Measurements from ENCODE around the gene SH3BGRL. TPM values are rescaled to one million over a fixed set of nuclear protein-coding genes. Genes with fewer than 3 reads are reported as not detected.

Gene SH3BGRL
- total RNA-seq, 4 donors from 2014 or later = 136 to 228 (median 179) TPM

DNA sequence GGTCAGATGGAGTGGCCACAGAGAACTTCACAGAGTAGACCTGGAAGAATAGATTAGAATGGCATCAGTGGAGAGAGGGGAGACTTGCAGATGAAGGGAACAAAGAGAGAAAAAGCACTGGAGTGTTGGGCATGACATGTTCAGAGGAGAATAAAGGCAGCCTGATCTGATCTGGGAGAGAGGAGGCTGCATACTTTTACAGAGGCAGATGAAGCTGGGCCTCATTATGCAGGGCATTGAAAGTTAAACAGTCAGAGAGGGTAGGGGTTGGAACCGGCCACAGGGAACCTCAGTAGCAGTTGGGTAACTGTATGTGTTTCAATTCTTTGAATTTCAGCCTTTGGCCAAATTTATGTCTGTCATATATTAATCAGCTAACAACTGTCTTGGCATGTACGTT is 61.2 kb downstream of the SH3BGRL start:
- Histone ChIP-seq H3K27ac (peak overlapping the region in 1 of 2 donors; percentile 68), H3K9me3 (no peaks in the 10 kb centered on the region), H3K36me3 (no peaks in the 10 kb centered on the region), H3K27me3 (no peaks in the 10 kb centered on the region), H3K4me3 (no peak overlapping the region), H3K4me1 (no peaks in the 10 kb centered on the region)
- intact Hi-C loops (cut with DNase I; ENCODE audit: low total_unique reads) = no loop called here
- DNase-seq = no peak
- TF ChIP-seq POLR2A (IDR thresholded peaks at IDR 0.05) = no peak
- TF ChIP-seq, protein P1, sequence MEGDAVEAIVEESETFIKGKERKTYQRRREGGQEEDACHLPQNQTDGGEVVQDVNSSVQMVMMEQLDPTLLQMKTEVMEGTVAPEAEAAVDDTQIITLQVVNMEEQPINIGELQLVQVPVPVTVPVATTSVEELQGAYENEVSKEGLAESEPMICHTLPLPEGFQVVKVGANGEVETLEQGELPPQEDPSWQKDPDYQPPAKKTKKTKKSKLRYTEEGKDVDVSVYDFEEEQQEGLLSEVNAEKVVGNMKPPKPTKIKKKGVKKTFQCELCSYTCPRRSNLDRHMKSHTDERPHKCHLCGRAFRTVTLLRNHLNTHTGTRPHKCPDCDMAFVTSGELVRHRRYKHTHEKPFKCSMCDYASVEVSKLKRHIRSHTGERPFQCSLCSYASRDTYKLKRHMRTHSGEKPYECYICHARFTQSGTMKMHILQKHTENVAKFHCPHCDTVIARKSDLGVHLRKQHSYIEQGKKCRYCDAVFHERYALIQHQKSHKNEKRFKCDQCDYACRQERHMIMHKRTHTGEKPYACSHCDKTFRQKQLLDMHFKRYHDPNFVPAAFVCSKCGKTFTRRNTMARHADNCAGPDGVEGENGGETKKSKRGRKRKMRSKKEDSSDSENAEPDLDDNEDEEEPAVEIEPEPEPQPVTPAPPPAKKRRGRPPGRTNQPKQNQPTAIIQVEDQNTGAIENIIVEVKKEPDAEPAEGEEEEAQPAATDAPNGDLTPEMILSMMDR (IDR thresholded peaks at IDR 0.05) = no peak

DNA sequence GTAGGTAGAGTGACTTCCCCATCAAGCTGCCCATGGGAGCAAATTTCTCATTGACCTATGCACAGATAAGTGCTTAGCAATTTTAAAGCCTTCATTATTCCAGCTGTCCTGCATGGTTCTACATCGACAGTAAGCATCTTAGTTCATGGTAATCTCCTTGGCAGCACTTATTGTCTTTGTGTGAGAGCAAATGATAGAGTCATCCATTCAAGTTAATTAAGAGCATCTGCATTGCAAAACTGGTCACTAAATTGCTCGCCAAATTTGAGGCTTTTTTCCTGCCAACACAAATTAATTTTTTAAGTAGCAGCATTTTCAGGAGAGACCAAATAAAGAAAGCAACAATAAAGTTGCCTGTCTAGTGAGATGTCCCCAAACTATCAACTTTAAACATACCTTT is 76.7 kb downstream of the SH3BGRL start:
- no peak for TF ChIP-seq POLR2A (IDR thresholded peaks at IDR 0.05)
- TF ChIP-seq, protein P1 (IDR thresholded peaks at IDR 0.05) = no peak
- DNase-seq = no peak
- intact Hi-C loops (cut with DNase I; ENCODE audit: low total_unique reads) = no loop called here
- no peaks in the 10 kb centered on the region for H3K9me3 ChIP-seq
- H3K4me1 ChIP-seq = no peaks in the 10 kb centered on the region
- no peak overlapping the region for H3K27ac ChIP-seq
- H3K27me3 ChIP-seq = no peaks in the 10 kb centered on the region
- H3K4me3 ChIP-seq = no peak overlapping the region
- no peaks in the 10 kb centered on the region for H3K36me3 ChIP-seq

DNA sequence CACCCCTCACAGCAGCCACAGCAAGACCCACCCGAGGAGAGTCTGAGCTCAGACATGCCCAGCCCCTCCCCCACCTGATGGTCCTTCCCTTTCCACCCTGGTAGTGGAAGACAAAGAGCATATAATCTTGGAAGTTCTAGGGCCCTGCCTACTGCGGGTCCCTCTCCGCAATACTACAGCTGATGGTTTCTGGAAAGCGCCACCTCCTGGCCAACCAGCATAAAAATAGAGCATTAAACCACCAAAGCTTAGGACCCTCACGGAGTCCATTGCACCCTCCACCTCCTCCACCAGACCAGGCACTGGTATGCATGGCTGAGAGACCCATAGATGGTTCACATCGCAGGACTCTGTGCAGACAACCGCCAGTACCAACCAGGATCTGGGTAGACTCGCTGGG is 78.2 kb downstream of the SH3BGRL start:
- Histone ChIP-seq H3K4me3 (no peak overlapping the region), H3K4me1 (no peaks in the 10 kb centered on the region), H3K9me3 (no peaks in the 10 kb centered on the region), H3K27ac (no peak overlapping the region), H3K36me3 (no peaks in the 10 kb centered on the region), H3K27me3 (no peaks in the 10 kb centered on the region)
- intact Hi-C loops (cut with DNase I; ENCODE audit: low total_unique reads) = no loop called here
- no peak for DNase-seq
- no peak for TF ChIP-seq POLR2A (IDR thresholded peaks at IDR 0.05)
- TF ChIP-seq, protein P1 (IDR thresholded peaks at IDR 0.05) = no peak

DNA sequence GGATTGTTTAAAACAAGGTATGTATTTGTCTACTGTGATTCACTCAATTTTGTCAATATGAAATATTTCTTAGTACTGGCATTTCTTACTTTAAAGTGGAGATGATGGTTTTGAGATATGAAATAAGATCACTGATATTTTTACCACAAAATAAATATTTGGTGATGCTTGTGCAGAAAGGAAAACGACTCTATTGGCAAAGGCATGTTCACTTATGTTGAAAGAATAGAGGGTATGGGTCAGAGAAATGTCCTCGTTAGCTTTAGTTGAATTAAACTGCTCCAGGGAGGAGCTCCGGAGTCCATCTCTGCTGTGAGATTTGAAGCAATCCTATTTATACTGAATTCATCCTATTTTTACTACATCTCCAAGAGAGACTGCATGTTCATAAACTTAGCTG is 84.2 kb downstream of the SH3BGRL start:
- no peak for TF ChIP-seq POLR2A (IDR thresholded peaks at IDR 0.05)
- TF ChIP-seq, protein P1 (IDR thresholded peaks at IDR 0.05) = no peak

DNA sequence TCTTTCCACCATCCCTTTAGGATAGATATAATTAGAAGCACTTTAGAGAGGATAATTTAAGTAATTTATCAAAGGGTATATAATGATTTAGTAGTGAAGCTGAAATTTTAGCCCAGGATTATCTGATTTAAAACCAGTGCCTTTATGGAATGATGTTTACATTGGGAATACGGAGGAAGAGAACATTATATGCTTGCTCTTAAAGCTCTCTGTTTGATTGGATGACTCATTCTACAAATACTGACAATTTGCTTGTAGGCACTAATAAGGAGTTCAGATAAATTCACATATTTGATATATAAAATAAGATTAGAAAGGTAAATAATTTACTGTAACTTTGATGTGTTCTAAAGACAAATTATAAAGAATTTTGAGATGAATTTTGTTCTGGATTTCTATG is 84.7 kb downstream of the SH3BGRL start:
- intact Hi-C loops (cut with DNase I; ENCODE audit: low total_unique reads) = no loop called here
- H3K36me3 ChIP-seq = no peaks in the 10 kb centered on the region
- DNase-seq = no peak
- no peak for TF ChIP-seq POLR2A (IDR thresholded peaks at IDR 0.05)
- TF ChIP-seq, protein P1 (IDR thresholded peaks at IDR 0.05) = no peak
- H3K4me1 ChIP-seq = no peaks in the 10 kb centered on the region
- no peaks in the 10 kb centered on the region for H3K9me3 ChIP-seq
- H3K27ac ChIP-seq = no peak overlapping the region
- H3K4me3 ChIP-seq = no peak overlapping the region
- H3K27me3 ChIP-seq = no peaks in the 10 kb centered on the region

More for the DNA sequence above, 84.2 kb downstream of the SH3BGRL start:
- Histone ChIP-seq H3K27me3 (no peaks in the 10 kb centered on the region), H3K4me3 (no peak overlapping the region), H3K4me1 (no peaks in the 10 kb centered on the region), H3K36me3 (no peaks in the 10 kb centered on the region), H3K27ac (no peak overlapping the region), H3K9me3 (no peaks in the 10 kb centered on the region)
- intact Hi-C loops (cut with DNase I; ENCODE audit: low total_unique reads) = no loop called here
- DNase-seq = no peak

Data from uterus (tissue), 4 donors.